ENCODE measurements around the gene PARP1.
"Not testable (repeated sequence)": the region's sequence is repeated elsewhere in the genome, so short reads cannot be mapped to it uniquely, and the experiment has no call there.

The PARP1 gene

DNA sequence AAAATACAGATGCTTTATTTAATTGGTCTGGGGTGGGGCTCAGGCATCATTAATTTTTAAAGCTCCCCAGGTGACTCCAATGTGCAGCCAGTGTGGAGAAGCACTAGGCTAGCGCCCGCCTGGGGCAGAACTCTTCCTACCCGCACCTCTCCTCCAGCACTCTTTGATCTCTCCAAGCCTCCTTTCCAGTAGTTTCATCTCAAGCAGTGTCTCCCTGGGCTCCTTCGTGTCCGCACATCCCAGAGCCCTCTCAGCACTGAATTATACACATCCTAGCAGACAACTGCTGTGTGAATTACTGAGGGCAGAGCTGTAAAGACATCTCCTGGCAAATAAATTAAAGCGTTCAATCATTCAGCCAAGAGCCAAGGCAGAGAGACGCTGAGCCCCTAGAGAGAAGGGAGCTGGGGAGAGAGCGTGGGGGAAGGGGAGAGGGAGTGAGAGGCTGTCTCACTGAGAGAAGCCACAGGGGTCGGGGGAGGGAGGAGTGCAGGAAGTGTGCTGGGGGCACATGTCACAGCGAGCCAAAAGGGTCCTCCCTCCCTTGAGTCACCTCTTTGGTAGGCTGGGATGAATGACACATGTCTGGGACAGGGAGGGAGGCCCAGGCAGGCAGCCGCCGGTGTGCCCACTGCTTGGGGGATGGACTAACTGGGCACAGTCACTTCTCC, 21.0 kb upstream of the PARP1 start:
- DNase-seq, result no peak

DNA sequence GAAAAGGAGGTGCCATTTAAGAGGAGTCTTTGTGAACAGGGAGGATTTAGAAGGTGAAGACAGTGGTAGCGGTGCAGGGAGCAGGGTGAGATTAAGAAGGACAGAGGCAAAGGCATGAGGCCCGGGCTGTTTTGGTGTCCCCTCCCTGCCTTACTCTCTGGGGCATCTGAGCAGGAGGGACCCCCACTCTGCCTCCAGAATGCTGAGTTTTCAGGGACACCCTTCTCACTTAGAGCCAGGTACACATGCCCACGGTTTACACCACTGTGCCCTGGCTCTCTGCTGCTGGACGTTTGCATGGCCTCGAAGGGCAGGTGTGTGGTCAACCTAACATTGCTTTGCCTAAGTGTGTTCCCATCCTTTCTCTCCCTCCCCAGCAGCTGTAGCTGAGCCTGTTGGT, 20.5 kb upstream of the PARP1 start:
- DNase-seq, result no peak

DNA sequence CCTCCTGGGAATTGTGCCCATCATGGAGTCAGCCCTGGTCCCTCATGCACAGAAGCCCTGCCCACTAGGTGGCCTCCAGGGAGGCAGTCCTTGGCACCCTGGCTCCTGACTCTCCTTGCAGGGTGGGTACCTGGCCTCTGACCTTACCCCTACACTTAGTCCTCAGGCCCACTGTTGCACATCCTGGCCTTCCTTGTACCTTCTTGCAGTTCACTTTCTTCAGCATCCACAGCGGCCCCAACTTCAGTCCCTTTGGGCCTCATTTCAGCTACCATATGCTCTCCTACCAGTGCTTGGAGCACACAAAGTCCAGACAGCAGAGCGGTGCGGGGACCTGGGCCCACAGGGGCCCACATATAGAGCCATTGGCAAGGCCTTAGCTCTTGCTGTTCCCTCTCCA, 19.2 kb upstream of the PARP1 start:
- DNase-seq, result no peak

DNA sequence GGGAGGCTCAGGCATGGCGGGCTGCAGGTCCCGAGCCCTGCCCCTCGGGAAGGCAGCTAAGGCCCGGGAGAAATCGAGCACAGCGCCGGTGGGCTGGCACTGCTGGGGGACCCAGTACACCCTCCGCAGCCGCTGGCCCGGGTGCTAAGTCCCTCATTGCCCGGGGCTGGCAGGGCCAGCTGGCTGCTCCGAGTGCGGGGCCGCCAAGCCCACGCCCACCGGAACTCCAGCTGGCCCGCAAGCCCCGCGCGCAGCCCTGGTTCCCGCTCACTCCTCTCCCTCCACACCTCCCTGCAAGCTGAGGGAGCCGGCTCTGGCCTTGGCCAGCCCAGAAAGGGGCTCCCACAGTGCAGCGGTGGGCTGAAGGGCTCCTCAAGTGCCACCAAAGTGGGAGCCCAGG, 18.5 kb upstream of the PARP1 start:
- not testable (repeated sequence) for DNase-seq

DNA sequence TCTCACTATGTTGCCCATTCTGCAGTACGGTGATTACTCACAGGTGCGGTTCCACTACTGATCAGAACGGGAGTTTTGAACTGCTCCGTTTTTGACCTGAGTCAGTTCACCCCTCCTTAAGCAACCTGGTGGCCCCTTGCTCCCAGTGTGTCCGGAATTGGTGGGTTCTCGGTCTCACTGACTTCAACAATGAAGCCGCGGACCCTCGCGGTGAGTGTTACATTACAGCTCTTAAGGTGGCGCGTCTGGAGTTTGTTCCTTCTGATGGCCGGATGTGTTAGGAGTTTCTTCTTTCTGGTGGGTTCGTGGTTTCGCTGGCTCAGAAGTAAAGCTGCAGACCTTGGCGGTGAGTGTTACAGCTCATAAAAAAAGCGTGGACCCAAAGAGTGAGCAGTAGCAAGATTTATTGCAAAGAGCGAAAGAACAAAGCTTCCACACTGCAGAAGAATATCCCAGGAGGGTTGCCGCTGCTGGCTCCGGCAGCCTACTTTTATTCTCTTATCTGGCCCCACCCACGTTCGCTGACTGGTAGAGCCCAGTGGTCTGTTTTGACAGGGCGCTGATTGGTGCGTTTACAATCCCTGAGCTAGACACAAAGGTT, 17.6 kb upstream of the PARP1 start:
- no peak for DNase-seq

DNA sequence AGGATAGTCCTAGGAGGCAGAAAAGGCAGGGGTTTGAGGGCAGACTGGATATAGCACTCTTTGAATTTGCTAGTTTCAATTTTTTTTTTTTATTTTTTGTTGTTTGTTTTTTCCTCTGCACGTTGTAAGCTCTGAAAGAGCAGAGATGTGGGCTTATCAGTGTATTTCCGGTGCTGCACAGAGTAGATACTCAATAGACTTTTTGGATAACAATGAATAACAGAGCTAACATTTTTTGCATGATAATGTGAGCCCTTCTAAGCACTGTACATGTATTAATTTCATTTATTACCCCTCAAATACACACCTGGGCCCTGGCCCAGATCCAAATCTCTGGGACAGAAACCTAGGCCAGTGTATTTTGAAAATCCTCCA, 17.1 kb upstream of the PARP1 start:
- DNase-seq, result no peak

DNA sequence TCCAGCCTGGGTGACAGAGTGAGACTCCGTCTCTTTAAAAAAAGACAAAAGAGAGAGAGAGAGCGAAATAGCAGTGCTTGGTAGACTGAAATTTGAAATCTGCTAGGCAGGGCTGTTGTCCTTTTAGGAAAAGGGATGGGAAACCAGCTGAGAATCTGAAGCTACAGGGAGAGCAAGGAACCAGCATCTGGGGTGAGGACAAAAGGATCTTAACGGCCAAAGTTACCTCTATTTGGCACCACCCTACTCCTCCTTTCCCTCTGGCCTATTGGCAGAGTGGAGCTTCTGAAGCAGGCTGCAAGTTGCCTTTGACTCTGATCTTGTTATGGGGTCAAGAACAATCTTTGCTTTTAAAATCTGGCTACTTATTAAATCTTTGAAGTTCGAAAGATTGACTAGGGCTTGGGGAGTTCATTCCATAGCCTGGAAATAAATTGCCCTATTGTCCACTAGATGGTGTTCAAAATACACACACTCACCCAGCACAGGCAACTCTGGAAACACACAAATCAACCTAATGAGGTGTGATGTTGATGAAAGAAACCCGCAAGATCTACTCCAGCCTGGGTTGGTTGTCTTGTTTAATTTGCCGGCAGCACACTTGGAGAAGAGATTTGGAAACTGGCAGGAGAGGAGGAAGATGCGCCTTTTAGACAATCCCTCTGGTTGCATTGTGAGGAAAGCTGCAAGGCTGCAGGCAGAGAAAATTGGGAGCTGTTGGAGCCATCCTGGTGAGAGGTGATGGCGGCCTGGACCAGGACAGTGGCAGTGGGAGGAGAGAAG, 16.5 kb upstream of the PARP1 start:
- no peak for DNase-seq

DNA sequence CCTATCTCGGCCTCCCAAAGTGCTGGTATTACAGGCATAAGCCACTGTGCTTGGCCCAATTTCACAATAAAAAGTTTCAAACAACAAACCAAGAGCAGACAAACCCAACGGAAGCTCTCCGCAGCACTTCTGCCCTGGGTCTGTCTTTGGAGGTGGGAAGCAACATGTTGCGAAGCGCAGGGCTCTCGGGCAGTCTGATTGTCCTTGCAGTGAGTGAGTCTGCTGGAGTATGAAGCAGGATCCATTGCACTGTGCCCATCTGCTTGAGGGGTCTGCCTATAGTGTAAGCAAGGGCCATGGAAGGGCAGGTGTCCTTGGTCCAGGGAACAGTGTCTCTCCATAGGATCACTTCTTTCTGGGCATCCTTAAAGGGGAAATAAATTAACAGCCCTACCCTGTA, 14.6 kb upstream of the PARP1 start:
- DNase-seq, result no peak

DNA sequence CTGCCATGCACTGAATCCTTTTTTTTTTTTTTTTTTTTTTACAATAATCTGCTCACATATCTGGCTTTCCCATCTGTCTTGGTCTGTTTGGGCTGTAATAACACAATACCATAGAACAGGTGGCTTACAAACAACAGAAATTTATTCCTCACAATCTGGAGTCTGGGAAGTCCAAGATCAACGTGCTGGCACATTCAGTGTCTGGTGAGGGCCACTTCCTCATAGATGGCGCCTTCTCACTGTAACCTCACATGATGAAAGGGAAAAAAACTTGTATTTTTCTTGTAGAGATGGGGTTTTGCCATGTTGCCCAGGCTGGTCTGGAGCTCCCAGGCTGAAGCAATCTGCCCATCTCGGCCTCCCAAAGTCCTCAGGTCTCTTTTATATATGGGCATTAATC, 13.0 kb upstream of the PARP1 start:
- no peak for DNase-seq

DNA sequence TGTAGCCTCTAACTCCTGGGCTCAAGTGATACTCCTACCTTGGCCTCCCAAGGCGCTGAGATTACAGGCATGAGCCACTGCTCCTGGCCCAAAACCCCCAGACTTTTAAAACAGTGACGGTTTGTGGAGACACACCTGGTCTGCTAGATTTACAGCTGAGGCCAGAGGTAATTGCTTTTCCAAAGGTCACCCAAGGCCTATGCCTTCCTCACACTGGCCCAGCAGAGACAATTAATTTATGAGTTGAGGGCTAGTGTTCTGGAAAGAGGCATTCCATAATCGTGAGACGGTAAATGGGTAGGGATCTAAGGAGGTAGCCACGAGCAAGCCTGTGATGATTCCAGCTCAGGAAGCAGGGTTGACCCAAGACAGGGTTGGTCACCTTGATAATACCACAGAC, 12.4 kb upstream of the PARP1 start:
- DNase-seq, result no peak

DNA sequence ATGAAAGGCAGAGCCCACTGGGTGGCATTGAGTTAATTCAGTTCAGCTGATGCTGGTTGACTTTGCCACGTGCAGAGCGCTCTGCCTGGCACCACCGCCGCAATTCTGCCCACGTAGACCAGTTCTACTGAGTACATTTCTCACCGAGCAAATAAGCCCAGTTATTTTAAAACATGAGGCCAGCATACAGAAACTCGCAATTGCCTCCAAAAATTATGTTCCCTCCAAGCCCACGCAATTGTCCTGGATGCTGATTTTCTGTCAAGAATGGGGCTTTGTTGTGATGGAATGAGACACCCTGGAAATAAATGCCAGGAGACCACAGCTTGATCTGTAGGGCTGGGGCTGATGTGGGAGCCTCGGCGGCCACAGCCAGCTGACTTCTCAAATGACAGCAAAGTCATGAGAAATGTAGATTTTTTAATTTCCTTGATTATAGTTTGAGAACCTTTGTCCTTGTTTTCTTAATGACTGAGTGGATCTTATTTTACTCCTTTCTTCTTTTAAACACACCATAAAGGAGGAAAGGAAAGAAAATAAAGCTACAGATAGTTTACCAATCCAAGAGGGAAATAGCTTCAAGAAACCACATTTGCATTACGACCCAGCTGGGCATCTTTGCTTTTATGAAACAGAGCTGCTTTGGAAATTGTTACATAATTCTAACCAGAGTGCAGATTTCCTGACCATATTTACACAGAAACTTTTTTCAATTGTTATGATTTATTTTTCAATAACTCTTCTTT, 11.6 kb upstream of the PARP1 start:
- DNase-seq, result no peak

DNA sequence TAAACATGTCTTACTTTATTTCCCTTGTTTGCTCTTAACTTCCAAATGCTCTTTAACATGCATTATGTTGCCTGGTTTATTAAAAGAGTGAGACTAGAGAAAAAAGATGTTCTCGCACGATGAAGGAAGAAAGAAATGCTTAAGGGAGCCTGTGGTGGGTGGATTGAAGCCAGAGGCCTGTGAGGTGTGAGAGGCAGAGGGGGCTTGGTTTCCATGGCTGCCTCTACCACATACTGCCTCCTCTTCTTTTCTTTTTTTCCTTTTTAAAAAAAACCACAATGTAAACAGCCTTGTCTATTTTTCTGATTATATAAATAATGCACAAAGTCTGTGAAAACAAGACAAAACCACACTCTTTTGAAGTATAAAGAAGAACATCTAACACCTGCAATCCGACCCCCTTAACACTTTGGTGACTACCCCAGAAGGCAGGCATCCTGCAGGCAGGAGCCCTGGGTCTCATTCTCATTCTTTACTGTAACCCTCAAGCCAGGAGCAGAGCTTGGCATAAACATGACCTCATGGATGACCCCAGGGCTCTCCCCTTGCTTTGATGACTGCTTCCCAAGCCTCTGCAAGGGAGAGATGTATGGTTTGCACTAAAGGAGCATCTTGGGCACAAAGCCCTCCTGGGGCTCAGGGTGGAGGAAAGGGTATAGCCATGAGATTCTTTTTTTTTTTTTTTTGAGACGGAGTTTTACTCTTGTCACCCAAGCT, 10.1 kb upstream of the PARP1 start:
- no peak for DNase-seq

DNA sequence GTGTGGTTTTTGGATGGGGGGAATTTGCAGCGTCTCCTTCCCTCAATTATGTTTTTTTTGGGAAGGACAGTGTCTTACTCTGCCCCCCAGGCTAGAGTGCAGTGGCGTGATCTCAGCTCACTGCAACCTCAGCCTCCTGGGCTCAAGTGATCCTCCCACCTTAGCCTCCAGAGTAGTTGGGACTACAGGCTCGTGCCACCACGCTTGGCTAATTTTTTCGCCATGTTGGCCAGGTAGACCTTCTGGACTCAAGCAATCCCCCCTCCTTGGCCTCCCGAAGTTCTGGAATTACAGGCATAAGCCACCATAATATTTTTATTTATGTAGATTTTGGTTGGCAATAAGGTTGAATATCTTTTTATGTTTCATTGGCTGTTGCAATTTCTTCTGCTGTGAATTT, 9.5 kb upstream of the PARP1 start:
- DNase-seq, result no peak

DNA sequence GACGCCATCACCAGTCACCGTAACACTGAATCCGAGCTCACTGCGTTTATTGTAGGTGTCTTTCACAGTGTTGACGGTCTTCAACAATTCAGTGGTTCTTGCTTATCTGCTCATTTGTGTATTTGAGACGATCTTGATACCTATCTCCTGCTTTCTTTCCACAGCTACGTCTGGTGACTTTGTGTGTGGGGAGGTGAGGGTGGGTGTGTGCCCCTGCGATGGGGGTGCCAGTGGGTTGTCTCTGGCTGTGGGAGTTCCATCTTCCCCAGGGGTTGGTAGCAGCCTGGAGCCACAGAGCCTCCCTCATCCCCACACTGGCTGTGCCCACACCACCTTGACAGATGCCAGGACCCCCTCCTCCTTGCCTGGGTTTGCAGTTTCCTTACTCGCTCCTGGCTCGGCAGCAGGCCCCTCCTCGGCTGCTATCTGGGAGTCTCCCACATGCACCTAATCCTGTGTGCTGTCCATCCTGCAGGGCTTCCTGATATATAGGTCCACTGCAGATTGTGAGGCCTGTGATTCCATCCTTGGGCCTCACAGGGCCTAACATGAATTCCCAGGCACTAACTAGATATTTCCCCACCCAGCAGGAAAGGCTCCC, 6.3 kb upstream of the PARP1 start:
- DNase-seq, result no peak

DNA sequence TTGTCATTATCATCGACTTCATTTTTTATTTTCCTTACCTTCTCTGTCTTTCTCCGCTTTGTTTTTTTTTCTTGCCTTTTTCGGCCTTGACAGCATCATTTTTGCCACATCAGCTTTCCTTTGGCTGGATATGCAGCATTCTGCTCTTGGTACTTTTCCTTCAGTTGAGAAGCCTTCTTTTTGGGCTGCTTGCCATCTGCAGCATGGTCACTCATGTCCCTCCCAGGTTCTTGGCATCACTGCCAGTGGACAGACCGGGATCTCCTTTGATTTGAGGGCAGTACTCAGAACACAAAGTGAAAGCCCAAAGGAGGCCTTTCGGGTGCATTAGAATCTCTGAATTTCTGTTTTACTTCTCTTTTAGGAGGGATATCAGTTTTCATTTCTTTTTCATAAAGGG, 3.7 kb upstream of the PARP1 start:
- no peak for DNase-seq

DNA sequence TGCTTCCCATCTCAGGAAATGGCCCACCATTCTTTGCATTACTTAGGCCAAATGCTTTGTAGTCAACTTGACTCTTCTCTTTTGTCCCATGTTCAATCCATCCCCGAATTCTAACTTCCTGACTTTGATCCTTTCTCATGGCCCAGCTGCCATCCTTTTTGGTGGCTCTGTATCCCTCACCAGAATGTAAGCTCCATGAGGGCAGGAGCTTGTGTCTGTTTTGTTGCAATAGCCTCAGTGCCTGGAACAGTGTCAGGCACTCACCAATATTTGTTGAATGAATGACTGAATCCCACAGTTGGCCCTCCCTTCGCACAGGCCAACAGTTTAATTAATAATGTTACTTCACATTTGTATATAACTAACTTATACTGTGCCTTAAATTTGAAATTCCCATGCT, 3.1 kb upstream of the PARP1 start:
- no peak for DNase-seq

DNA sequence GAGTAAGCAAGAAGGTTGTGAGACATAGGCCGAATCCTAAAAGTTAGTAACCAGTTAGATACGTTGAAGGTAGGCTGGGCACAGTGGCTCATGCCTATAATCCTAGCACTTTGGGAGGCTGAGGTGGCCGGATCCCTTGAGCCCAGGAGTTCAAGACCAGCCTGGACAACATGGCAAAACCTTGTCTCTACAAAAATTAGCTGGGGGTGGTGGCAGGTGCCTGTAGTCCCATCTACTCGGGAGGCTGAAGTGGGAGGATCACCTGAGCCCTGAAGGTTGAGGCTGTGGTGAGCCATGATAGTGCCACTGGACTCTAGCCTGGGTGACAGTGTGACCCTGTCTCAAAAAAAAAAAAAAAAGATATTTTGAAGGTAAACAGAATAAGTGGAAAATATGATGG, 1.5 kb upstream of the PARP1 start:
- no peak for DNase-seq

DNA sequence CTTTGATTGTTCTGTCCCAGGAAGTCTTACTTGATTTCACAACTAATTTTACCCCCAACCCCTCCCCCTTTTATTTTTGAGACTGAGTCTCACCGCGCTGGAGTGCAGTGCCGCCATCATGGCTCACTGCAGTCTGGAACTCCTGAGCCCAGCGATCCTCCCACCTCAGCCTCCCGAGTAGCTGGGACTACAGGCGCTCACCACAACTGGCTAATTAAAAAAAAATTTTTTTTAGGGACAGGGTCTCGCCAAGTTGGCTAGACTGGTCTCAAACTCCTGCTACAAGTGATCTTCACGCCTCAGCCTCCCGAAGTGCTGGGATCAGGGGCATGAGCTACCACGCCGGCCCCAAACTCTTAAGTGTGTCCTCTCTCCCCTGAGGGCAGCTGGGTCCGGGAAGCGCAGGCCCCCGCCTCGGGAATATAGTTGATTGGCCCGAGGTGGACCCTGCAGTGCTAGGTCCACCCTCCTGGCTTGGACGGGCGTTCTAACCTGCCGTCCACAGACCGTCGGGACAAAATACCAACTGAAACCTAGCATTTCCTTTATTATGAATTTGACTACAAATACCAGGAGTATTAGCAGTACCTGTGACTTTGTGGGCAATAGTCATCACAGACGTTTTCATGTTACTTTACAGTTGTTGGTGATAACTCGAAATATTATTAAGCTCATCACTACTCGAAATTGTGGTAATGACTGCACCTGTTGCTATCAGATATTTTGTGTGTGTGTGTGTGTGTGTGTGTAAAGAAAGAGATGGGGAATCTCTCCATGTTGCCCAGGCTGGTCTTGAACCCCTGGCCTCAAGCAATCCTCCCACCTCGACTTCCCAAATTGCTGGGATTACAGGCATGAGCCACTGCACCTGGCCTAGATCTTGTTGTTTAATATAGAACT, 642 bp upstream of the PARP1 start:
- no peak for DNase-seq

DNA sequence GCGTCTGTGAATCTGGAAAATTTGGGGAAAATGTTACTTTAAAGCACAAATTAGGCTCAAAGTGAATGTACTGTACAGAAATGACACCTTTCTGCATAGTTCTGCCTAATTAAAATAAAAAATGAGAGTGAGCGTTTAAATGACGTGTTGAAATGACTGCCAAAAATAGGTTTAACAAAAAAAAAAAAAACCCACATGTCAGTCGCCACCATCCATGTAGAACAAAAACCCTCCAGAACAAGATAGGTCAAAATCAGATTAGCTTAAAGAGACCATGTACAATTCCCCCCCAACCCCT, 745 bp downstream of the PARP1 start:
- DNase-seq, result no peak

DNA sequence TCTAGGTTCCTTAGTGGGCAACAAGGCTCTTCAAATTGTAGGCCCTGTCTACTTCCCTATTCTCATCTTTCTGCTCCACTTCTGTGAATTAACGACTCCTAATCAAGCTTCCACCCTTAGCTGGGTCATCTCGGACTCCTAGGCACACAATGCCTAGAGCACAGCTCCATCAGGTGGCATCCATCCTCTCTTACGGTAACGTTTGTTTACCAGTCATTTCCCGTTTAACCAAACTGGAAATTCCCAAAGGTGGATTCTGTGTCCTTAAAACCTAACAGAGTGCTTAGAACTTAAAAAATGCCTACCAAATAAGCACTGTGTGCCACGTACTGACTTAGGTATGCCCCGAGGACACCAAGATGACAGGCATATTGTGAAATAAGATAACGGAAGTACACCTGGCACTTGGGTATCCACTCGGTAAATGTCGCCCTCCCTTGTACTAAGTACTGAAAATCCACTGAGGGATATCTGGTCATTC, 1.5 kb downstream of the PARP1 start:
- no peak for DNase-seq

DNA sequence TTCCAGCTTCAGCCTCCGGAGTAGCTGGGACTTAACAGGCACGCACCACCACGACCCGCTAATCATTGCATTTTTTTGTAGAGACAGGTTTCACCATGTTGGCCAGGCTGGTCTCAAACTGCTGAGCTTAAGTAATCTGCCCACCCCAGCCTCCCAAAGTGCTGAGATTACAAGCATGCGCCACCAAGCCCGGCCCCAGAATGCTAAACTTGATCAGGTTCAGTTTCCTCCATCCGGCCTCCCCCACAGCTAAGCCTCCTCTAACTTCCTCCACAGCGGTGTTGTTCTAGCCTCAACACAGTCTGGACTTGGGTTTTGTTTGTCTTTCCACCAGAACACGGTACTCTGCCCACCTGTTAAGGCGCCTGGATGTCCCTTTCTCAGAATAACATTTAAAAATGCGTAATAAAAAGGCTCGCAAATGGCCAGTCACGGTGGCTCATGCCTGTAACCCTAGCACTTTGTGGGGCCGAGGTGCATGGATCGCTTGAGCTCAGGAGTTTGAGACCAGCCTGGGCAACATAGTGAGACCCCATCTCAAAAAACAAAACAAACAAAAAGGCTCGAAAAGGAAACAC, 2.4 kb downstream of the PARP1 start:
- no peak for DNase-seq
